GM21576 (cell line): ENCODE data around the gene SPRYD3.
"Not testable (repeated sequence)": the region's sequence is repeated elsewhere in the genome, so short reads cannot be mapped to it uniquely, and the experiment has no call there.

Source experiments
- ATAC-seq: cut with Tn5 transposase; IDR thresholded peaks from one replicate; pipeline ENCODE4 v1.9.1; 2021; ENCODE audit warnings: mild to moderate bottlenecking, moderate library complexity; ENCODE audit not compliant: unreplicated experiment

Gene SPRYD3, protein sequence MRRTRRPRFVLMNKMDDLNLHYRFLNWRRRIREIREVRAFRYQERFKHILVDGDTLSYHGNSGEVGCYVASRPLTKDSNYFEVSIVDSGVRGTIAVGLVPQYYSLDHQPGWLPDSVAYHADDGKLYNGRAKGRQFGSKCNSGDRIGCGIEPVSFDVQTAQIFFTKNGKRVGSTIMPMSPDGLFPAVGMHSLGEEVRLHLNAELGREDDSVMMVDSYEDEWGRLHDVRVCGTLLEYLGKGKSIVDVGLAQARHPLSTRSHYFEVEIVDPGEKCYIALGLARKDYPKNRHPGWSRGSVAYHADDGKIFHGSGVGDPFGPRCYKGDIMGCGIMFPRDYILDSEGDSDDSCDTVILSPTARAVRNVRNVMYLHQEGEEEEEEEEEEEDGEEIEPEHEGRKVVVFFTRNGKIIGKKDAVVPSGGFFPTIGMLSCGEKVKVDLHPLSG

DNA sequence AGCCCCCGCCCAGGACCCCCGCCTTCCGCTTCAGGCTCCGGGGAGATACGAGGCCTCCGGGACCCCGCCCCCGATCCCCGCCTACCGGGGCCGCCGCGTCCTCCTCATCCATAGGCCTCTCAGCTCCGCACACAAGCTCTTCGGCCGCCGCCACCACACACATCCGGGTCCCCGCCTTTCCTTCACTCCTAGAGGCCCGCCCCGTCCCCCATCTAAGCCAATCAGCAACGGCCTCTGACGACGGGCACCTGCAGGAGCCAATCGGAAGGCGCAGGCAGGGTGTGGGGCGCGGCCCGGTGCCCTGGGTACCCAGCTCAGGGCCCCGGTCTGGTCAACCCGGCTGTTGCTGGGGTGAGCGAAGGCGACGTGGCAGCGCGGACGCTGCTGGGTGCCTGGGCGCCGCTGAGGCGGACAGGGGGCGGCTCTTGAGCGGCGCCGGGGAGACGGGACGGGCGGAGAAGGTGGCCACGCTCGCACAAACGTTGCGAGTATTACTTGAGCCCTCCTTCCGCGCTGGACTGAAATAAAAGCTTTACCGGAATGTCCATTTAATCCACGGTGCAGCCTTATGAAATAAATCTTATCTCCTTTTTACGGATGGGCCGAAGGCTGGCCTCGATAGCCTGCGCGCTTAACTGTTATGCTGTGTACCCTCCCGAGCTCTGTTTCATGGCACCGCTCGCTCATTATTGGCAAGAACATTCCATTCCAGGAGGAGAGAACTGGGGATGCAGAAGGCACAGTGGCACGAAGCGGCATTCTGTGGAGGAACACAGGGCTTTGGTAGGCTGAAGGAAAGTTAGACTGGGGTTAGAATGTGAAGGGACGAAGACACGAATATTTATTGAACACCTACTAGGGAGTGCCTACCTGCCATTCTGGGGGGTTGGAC, at the start of gene SPRYD3:
SPRYD3 (minus strand) TSS at position 165 of the 892 bp plus-strand sequence; CDS start at position 108, 57 bp downstream.
- peak; percentile 99 for ATAC-seq

DNA sequence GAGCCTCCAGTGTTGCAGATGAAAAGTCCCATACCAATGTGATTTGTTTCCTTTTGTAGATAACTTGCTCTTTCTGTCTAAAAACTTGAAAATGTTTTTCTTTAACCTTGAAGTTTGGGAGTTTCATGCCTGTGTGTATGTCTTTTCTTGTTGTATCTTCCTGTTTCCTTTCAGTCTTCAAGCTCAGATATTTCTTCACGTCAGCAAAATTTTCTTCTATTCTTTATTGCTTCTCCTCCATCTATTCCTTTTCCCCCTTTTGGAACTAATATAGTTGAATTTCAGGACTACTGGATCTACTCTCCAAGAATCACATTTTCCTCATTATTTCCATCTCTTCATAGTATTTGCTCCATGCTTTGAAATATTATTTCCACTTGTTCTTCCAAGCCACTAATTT, 48.0 kb upstream of the SPRYD3 start:
- no peak for ATAC-seq

DNA sequence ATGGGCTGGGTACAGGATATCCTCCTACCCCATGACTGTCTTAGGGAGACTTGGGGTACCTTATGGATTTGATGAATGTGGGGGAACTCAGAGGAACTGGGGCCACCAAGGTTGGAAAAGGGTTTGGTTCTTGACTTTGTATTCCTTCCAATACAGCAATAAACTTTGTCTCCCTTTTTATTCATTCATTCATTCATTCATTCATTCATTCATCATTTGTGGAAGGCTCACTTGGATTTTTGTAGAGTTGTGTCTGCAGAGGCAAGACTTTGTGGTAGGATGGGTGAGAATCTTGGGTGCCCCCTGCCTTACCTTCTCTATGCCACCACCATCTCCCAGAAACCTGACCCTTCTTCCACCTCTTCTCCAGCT, 45.1 kb upstream of the SPRYD3 start:
- no peak for ATAC-seq

DNA sequence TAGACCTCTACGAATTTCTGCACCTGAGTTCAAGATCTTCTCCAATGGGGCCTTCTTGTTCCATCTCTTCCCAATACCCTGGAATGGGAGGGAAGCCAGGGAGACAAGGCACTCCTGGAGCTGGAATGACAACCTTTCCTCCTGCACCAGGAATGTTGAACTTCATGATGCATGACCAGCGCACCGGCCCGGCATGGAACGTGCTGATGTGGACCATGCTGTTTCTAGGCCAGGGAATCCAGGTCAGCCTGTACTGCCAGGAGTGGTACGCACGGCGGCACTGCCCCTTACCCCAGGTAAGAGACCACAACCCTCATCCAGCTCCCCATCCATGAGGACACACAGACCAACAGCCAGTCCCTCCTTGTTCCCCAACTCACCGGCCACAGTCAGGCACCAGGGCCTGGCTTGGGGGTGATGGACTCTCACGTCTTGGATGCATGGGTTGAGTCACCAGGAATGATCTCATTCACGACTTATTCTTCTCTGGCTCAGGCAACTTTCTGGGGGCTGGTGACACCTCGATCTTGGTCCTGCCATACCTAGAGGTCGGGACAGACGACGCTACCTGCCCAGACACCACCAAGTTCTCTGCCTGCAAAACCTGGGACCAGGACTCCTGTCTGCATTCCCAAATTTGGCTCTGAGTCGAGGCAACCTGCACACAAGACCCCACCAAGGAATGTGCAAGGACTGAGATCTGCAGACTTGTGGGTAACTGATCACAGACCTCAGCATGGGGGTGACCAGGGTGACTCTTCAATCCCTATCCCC, 44.6 kb upstream of the SPRYD3 start:
- no peak for ATAC-seq

DNA sequence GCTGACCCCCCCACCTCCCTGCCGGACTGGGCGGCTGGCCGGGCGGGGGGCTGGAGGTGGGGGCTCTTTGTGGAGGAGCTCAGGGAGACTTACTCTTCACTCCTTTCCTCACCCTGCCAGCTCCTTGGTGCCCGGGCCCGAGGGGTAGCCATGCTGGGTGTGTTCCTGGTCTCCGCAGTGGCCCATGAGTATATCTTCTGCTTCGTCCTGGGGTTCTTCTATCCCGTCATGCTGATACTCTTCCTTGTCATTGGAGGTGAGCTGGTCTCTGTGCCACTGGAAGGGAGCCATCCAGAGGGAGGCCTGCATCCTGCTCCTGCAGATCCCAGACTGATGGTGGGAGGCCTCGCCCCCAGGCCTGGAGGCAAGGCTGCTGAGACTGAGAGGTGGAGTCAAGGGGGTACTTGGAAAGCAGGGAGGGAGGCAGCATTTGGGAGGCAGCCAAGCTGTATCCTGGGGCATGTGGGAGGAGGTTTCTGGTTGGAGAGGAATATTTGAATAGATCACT, 43.8 kb upstream of the SPRYD3 start:
- no peak for ATAC-seq

DNA sequence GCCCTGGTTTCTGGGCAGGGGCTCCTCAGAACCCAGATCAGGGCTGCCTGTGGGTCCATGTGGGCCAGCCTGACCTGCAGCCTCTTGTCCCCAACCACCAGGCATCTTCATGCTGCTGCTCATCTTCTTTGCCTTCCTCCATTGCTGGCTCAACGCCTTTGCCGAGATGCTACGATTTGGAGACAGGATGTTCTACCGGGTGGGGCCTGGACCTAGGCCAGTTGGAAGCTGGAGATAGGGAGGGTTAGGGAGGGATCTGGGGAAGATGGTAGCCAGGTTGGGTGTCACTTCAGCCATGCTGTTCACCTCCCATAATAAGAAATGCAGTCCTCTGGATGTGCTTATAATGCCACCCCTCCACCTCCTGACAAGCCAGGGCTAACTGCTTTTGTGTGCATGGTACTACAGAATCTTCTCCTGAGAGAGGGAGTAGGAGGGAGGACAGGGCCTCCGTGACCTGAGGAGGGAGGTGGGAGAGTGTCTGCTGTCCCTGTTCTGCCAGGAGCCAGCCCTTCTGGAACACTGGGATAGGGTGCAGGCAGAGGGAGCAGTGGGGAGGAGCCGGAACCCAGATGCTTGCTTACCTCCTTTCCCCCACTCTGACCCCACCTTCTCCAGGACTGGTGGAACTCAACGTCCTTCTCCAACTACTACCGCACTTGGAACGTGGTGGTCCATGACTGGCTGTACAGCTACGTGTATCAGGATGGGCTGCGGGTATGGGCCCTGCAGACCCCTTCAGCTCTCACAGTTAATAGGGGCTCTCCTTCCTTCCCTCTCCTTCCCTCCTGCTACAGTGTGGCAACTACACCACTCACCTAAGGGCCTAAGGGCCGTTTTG, 41.7 kb upstream of the SPRYD3 start:
- ATAC-seq: no peak

DNA sequence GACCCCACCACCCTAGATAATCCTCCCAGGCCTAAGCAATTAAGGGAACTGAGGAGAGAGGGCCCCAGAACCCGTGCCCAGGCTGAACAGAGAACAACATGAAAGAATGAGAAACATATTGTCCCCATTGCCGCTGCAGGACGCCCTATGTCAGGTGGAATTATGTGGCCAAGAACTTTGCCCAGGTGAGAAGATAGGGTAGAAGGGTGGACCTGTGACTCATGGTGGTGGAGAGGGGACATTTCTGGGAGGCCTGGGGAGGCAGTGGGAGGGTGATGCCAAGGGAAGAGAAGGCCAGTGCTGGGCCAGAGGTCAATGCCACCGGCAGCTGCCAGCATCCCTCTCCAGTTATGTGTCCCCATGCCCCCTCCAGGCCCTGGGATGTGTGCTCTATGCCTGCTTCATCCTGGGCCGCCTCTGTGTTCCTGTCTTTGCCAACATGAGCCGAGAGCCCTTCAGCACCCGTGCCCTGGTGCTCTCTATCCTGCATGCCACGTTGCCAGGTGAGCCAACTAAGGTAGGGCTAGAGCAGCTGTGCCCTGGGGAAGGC, 39.6 kb upstream of the SPRYD3 start:
- no peak for ATAC-seq

DNA sequence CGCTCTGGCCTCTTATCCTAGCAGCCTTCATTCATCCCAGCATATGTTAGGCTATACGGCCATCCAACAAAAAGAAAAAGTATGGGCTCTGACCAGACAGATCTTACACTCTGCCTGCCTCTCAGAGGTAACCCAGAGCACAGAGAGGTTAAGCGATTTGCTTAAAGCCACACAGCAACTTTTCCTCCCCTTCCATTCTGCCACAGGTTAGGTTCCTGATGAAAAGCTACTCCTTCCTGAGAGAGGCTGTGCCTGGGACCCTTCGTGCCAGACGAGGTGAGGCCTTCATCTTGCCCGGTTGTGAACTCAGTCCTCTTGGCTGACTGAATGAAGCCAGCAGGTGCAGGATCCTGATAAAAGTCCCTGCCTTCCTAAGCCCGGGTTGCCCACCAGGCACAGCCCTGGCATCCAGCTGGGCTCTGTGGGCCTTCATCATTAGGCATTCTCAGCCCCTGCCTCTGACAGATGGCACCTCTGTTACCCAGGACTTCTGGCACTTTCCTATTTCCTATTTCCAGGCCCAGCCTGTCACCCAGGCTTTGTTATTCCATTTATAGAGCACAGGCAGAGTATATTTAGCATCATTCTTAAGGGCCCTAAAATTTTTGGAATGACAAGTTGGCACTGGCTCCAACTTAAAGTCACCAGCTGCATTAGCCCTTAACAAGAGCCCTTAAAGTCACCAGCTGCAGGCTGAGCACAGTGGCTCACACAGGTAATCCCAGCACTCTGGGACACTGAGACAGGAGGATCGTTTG, 36.9 kb upstream of the SPRYD3 start:
- ATAC-seq: no peak

DNA sequence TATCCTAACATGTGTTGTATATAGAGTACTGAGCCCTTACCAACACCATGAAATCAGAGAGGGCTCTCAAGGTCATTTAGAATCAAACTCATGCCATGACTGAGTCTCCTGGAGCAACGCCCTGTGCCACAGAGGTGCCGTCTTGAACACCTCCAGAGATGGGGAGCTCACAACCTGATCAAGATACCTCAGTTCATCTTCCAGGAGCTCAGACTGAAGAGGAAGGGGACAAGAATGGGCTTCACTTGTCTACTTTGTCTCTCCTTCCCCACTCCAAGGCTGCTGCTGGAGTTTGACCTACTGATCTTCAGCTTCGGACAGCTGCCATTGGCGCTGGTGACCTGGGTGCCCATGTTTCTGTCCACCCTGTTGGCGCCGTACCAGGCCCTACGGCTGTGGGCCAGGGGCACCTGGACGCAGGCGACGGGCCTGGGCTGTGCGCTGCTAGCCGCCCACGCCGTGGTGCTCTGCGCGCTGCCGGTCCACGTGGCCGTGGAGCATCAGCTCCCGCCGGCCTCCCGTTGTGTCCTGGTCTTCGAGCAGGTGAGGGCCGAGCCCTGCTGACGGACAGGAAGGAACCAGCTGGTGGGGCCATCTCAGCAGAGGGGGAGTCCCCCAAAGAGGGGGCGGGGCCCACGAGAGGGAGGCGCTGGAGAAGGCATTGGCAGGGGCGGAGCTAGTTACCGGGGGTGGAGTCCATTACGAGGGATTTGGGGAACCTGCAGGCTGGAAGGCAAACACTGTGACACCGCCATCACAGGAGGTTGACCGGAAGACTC, 36.1 kb upstream of the SPRYD3 start:
- no peak for ATAC-seq

DNA sequence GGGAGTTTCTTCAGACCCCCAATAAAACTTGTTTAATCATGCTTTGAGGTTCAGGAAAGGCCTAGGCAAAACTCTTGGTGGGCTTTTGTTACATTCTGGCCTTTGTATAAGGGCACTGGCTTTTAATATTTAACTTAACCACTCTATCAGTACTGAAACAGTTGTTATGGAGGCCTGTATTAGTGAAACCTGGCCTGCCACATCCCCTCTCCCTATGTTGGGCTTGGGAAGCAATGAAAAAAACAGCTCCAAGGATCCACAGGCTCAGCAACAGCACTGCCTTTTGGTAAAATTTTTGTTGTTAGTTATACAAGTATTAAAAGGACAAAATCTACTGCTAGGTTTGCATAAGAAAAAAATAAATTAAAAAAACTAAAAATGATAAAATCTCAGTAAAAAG, 34.8 kb upstream of the SPRYD3 start:
- no peak for ATAC-seq

DNA sequence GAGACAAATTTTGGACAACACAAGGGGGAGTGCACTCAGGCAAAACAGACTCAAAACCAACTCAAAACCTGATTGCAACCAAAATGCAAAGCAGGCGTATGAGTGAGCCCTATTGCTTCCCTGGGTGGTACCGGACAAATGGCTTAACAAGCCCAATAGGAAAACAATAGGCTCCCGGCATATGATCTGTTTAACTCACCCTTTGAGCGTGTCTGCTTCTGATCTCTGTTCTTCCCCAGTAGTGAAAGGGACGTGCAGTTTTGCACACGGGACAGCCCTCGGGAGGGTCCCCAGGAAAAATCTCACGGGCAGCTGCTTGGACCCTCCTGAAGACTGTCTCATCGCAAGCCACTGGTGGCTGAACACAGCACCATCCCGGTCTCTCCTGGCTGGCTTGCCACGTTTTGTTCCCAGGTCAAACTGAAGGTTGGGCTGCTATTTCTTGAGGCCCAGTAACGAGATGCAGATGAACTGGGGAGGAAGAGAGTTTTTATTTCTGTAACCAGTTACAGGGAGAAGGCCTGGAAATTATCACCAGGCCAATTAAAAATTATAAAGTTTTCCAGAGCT, 34.0 kb upstream of the SPRYD3 start:
- ATAC-seq: no peak

DNA sequence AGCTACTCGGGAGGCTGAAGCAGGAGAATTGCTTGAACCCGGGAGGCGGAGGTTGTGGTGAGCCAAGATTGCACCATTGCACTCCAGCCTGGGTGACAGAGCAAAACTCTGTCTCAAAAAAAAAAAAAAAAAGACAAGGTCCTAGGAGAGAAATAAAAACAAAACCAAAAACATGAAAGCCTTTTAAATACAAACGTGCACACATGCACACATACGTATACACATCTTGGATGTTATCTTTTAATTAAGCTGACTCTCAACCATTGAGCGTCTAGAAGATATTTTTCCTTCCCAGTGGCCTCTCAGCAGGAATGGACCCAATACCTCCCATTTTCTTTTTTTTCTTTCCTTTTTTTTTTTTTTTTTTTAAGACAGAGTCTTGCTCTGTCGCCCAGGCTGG, 33.2 kb upstream of the SPRYD3 start:
- not testable (repeated sequence) for ATAC-seq

DNA sequence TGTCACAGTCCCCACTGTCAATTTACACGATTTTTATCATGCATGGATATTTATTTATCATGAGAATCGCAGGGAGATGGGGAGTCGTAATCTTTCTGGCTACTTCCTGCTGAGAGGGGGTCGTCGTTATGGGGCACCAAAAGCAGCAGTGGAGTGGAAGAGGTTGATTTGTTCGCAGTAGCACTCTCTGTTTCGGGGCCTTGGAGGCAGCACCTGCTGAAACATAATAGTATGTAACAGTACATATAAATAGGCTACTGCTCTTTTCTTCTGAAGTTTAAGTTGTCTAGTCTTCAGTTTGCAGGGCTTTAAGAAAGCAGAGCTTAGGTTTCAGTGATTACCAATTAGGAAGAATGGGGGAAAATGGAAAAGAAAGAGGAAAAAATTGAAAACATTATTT, 27.9 kb upstream of the SPRYD3 start:
- no peak for ATAC-seq

DNA sequence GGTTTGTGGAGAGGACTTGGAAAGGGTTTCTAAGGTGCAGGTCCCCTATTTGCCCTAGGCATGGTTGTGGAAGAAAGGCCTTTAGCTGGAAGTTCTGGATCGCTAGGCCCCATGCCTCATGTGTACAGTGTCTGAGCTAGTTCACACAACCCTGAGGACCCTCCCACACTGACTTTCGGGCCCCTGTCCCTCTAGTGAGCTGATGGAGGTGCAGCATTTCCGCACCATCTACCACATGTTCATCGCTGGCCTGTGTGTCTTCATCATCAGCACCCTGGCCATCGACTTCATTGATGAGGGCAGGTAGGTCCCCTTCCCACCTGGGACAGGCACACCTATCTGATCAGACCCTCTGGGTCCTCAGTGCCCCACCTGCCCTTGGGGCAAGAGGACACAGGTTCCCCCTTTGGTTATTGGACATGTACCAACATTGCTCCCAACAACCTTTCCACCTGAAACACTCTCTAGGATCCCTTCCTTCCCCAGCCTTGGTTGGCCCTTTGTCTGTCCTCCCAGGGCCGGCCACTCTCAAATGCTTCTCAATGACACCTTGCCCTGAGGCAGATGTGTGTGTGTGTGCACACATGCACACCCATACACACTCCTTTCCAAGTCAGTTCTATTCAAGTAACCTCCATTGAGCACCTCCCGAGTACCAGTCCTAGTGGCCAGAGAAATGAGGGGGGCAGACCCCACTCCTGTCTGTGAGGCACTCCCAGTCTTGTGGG, 26.7 kb upstream of the SPRYD3 start:
- ATAC-seq: no peak

DNA sequence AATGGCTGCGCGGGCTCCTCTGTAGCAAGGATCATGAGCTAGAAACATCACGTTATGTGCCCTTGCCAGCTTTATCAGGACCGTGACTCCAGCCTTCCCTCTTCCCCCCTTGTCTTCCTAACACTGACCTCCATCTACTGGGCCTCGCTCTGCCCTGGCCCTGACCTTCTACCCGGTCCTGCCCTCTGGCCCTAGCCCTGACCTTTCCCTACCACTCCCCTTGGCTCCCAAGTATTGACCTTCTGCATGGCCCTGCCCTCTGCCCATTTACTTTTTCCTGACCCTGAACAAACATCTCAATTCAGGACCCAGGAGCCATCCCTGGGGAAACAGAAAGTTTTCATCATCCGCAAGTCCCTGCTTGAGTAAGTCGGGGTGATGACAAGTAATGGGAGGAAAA, 26.1 kb upstream of the SPRYD3 start:
- no peak for ATAC-seq

DNA sequence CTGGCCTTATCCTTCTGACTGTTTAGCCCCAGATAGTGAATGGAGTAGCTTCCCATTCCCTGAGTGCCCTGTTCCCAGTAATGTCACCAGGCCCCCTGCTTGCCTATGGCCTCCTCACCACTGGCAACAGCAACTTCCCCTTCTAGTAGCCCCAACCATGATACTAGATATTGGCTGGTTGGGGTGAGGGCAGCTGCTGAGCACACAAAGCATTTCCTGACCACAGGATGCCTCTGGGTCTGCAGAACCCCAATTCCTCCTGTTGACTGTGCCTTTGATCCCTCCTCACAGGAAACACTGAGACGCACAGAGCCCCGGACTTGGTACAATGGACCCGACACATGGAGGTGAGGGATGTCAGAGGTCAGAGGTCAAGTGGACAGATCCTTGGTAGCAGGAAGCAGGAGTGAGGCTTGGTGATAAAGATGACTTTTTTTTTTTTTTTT, 24.7 kb upstream of the SPRYD3 start:
- no peak for ATAC-seq
